GM19238 (cell line): Measurements from ENCODE around the gene A3GALT2.
"Not testable (repeated sequence)": the region's sequence is repeated elsewhere in the genome, so short reads cannot be mapped to it uniquely, and the experiment has no call there.

Experiments
- DNase-seq: peaks from one replicate; pipeline ENCODE4 v3.0.0; 2011; ENCODE audit warnings: low spot score; ENCODE audit not compliant: insufficient read length

A3GALT2 gene

DNA sequence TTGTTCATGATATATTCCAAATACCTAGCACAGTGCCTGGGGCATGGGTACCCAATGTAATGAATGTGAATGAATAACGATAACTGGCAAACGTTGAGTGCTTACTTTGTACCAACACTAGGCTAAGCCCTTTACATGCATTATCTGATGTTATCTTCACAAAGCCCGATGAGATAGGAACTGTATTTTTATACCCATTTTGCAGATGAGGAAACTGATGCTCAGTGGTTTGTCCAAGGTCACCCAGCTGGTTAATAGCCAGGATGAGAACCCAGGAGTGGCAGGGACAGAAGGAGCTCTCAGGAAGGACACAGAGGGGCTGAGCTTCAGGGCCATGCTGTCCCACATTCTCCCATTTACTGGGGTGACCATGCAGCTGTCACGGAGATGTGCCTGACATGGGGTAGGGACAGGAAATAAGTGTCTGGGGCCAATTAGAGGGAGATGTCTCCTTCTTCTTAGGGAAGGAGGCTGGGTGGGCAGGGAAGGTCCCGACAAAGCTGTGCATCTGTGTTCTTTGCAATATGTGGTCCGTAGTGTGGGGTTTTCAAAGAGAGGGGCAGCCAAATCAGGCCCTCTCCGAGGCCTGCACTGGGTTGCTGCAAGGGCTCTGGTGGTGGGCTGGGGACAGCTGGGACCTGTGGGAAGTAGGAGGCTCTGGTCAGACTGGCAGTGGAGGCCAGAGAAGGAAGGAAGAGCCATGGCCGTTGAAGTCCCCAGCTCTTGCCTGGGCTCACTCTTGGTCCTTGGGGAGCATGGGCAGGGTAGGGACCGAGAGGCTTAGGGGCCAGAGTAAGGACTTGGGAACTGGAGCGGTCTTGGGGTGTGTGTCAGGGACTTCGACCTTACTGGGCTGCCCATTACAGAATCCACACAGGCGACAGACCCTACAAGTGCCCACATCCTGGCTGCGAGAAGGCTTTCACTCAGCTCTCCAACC lies 26.6 kb downstream of the A3GALT2 start:
- DNase-seq, result no peak

DNA sequence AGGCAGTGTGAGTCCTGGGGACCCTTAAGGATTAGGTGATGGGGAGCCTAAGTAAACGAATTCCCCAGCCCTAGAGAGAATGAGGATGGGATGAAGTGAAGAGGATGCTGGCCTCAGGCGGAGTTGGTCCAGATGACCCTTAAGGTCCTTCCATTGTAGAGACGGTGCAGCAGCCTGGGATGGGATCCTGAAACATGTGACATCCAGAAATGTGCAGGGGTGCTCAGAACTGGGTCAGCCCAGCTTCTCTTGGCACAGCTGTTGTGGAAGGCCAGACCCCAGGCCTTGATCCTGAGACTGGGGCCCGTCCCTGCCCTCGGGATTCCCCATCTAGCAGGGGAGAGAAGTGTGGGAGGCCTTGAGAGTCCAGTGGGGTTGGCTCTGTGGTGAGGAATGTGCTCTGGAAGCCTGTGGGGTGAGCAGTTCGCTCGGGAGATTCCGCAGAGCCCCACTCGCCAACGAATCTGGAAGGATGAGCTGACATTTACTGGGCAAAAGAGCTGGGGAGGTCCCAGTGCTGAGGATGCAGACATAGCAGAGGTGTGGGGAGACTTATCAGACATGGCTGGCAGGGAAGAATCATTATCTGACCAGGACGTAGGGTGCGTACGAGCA lies 28.1 kb downstream of the A3GALT2 start:
- no peak for DNase-seq

DNA sequence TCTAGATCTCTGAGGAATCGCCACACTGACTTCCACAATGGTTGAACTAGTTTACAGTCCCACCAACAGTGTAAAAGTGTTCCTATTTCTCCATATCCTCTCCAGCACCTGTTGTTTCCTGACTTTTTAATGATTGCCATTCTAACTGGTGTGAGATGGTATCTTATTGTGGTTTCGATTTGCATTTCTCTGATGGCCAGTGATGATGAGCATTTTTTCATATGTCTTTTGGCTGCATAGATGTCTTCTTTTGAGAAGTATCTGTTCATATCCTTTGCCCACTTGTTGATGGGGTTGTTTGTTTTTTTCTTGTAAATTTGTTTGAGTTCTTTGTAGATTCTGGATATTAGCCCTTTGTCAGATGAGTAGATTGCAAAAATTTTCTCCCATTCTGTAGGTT lies 30.3 kb downstream of the A3GALT2 start:
- DNase-seq, result not testable (repeated sequence)

DNA sequence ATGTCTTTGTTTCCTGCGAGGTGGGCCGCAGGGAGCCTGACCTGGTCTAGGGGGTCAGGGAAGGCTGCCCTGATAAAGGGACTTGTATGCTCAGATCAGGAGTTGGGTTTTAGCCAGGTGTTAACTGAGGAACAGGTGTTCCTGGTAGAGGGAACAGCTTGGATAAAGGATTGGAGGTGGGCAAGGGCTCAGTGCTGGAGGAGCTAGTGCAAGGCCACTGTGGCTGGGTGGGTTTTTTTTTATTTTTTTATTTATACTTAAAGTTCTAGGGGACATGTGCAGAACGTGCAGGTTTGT lies 31.1 kb downstream of the A3GALT2 start:
- no peak for DNase-seq

DNA sequence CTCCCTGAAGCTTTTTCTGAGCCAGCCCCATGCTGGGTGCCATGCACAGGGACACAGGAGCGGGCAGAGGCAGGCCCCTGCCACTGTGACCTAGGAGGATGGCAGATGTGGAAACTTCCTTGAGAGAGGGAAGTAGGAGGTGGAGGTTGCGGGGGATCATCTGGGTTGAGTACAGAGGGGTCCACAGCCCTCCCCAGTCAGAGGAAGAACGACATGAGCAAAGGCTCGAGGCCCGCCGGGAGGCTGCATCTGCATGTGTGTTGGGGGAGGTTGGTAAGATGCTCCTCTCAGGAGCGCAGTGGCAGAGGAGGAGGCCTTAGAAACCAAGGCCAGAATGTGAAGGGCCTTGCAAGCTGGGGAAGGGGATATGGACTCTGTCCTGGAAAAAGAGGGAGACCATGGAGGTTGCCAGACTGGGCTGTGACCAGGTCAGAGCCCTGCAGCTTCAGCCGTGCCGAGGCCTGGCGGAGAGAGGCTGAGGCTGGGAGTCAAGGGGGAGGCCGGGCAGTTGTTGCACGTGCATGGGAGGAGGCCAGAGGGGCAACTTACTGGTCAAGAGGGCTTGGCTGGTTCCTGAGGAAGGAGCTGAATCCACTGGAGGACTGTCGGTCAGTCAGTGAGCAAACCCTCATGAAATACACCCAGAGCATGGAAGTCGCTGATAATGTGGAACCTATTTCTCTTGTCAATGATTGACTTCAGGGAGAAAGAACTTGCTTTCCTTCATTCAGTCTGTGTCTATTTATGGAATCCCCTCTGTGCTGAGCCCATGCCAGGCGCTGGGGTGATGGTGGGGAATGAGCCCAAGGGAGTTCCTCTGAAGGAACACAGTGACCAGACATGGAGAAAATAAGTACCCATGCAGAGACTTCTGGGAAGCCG lies 31.7 kb downstream of the A3GALT2 start:
- no peak for DNase-seq

DNA sequence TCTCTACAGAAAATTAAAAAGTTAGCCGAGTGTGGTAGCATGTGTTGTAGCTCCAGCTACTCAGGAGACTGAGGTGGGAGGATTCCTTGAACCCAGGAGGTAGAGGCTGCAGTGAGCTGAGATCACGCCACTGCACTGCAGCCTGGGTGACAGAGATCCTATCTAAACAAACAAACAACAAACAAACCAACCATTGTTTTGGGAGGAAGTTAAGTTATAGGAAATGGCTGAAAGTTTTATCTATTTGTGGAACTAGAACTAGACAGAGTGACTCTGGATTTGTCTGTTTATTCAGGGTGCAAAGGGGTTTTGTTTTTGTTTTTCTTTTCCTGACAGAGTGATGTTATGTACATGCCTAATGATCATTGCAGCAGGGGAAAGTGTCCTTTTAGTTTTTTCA lies 33.6 kb downstream of the A3GALT2 start:
- no peak for DNase-seq

DNA sequence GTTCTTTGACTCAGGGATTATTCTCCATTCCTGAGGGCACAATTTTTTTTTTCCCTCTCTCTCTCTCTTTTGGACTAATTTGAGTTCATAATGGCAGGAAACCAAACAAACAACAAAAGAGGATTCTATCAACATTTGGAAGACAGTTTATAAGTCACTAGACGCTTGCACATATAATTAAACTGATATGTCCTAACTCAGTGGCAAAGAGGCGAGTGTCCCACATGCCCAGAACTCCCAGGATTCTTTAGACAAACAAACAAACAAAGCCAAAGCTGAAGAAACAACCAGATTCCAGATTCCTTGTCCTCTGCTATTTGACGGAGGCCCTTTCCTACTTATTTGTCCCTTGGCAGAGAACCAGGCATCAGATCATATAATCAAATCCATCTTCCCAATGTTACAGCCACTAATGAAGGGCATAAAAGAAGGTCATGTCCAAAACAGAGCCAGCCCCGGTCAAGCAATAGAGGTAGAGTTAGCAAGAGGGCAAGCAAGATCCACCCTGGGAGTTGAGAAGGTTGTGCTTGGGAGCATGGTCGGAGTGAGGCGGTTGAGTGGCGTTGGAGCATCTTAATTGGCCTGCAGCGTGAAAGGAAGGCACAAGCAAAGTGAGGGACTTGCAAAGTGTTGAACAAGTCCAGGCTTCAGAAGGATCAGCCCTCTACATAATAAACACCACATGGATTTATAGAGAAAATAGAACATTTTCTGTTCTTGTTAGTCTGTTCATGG lies 34.3 kb downstream of the A3GALT2 start:
- no peak for DNase-seq

DNA sequence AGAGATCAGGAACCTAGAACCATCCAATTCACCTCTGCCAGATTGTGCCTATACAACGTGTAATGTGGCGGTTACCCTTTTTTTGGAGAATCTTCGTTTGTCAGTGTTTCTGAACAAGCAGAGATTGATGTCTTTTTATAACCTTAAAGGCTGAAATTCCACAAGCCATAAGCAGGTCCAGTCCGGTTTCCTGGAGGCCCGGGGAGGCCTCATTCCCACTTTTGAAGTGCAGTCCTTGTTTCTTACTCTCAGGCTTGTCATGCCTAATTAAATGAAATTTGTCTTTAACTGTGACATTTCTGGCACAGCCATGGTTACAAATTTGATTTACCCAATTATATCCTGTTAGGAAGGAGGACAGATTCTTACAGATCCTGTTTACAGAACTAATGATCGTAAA lies 36.8 kb downstream of the A3GALT2 start:
- DNase-seq, result no peak

DNA sequence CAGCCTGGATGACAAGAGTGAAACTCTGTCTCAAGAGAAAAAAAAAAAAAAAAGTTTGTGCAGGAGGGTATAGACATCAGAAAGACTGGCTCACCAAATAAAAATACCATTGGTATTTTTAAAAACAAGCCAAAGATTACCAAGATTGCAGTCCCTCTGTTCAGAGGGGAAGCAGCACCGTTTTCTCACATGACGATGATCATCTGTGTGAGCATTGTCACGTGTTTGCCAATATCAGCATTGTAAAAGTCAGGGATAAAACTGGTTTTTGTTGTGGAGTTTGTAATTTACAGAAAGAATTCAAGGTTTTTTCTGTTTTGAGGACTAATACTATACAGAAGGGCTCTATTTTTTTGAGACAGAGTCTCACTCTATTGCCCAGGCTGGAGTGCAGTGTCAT lies 38.1 kb downstream of the A3GALT2 start:
- no peak for DNase-seq

DNA sequence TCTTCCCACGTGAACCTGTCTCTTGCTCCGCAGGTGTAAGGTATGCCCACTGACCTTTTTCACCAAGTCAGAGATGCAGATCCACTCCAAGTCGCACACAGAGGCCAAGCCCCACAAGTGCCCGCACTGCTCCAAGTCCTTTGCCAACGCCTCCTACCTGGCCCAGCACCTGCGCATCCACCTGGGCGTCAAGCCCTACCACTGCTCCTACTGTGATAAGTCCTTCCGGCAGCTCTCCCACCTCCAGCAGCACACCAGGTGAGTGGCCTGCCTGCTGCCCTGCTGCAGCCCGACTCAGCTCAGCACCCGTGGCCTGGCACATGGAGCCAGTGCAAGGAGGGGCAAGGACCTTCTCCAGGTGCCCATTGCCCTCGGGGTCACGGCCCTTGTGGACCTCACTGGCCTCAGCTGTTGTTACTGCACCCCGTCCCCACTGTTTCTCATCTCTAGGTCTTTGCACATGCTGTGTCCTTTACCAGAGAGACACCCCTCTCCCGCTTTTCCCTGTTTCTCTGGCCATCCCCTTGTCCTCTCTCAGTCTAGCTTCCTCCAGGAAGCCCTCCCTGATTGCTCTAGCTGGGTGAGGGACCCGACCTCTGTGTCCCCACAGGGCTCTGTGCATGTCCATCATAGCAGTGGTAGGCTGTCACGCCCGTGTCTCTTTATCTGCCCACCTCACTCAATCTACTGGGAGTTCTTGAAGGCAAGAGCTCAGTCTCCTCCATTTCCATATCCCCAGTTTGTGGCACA lies 39.2 kb downstream of the A3GALT2 start:
- no peak for DNase-seq

DNA sequence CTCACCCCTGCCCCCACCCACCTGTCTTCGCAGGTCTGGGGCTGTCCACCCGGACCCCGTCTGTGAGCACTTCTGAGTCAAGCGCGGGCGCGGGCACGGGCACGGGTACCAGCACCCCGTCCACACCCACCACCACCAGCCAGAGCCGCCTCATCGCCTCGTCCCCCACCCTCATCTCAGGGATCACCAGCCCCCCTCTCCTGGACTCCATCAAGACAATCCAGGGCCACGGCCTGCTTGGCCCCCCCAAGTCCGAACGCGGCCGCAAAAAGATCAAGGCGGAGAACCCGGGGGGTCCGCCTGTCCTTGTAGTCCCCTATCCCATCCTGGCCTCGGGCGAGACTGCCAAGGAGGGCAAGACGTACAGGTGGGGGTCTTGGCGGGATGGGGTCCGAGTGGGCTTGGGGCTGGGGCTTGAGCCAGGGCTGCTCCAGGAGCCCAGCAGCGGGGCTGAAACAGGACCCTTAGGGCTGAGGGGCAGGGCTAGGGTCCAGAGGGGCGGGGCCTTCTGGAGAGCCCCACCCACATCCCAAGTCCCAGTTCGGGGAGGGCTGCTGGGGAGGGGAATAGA lies 40.7 kb downstream of the A3GALT2 start:
- no peak for DNase-seq

DNA sequence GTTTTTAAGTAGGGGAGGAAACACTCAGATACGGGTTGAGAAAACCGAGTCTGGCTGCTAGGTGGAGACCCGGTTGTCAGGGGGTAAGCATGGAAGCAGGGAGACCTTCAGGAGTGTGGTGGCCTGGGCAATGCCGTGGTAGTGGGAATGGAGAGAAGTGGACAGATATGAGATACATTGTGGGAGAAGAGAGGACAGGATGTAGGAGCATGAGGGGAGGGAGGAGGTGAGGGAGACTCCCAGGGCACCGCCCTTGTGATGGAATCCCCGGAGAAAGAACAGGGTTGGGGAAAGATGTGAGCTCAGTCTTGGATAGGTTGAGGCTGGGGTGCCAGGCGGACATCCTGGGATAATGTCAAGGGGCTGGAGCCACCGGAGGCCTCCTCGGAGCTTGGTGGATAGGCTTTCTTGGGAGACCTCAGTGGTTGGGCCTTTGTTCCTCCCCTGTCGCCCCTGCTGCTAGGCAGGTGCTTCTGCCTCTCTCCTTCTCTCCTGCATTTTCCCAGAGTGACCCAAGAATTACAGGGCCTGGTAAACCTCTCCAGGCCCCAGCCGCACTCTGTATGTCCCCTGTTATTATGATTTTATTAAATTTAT lies 43.3 kb downstream of the A3GALT2 start:
- DNase-seq, result no peak

DNA sequence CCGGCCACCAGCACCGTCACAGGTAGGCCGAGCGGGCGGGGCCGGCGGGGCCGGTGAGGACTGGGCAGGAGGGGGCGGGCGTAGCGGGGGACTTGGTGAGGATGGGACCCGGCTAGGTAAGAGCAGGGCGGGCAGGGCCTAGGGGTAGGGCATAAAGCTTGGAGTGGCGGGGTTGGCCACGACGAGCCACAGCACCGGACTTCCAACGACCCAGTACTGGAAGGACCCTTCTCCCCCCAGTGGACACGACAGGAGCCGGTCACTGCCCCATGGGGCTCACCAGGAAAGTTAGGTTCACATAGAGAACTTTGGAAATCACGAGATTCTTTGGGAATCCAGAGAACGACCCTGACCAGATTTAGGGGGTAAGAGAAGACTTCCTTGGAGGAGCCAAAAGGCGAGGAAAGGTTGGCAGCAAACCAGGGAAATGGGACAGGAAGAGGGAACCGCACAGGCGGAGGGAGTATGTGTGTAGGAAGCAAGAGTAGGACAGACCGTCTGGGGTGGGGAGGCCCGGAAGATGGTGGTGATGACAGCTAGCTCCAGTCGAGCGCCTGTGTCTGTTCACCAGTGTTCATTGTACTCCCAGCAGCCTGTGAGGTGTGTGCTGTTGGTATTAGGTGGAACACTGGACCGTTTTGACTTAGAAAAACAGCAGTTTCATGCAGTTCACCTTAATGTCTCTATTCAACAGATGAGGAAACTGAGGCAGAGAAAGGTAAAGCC lies 44.2 kb downstream of the A3GALT2 start:
- DNase-seq, result no peak

DNA sequence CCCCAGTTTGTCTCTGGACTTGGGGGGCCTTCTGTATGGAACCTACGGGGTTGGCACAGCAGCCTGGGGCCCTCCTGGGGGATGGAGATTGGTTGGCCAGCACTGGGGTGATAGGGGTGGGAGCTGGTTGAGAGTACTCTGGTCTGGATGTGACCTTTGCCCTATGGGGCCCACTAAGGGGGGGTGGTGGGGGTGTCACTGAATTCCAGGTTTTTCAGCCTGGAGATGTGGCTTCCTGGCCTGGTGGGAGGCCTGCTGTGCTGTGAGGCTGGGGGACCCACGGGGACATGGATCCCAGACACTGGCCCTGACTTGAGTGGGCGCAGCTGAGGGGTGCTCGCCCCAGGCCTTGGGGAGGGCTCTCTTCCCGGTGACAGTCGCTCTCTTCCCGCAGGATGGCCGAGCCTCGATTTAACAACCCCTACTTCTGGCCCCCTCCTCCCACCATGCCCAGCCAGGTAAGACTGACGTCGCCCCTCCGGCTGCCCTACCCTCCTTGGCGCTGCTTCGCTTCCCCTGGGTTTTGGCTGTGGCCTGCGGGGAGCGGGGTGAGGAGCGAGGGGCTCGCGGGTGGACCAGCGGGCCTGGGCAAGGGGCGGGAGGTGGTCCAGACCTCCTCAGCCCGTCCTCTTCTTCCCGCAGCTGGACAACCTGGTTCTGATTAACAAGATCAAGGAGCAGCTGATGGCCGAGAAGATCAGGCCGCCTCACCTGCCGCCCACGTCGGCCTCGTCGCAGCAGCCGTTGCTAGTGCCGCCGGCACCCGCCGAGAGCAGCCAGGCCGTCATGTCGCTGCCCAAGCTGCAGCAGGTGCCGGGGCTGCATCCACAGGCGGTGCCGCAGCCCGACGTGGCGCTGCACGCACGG lies 45.0 kb downstream of the A3GALT2 start:
- no peak for DNase-seq

DNA sequence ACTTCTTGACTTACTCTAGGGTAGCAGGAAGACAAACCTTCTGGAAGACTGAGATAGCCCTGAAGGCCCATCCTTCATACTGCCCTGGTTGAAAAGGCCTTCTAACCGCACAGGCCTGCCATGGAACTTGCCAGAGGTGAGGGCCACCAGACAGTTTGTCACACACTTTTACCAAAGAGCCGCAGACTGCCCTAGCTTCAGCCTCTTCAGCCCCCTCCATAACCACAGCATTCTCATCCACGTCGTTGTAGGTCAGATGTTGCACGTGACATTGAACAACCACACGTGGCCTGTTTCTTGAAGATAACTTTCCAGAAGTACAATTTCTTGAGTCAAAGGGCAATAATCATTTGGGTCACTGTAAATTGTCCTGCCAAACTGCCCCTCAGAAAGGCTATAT lies 45.7 kb downstream of the A3GALT2 start:
- DNase-seq, result no peak

DNA sequence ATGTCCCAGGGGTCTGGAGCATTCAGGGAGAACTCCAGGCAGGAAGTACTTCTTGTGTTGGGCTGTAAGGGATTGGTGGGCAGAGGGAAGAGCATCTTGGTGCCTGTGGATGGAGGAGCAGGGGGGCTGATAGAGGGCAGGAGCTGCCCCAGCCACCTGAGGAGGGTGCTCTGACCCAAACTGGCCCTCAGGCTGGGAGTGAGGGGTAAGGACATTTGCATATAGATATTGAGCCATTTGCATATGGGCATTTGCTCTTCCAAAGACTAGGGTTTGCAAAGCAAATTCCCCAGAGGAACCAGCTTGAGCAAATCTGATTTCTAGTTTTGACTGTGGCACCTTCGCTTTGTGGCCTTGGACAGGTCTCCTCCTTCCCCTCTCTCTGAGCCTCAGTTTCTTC lies 46.5 kb downstream of the A3GALT2 start:
- DNase-seq, result no peak

DNA sequence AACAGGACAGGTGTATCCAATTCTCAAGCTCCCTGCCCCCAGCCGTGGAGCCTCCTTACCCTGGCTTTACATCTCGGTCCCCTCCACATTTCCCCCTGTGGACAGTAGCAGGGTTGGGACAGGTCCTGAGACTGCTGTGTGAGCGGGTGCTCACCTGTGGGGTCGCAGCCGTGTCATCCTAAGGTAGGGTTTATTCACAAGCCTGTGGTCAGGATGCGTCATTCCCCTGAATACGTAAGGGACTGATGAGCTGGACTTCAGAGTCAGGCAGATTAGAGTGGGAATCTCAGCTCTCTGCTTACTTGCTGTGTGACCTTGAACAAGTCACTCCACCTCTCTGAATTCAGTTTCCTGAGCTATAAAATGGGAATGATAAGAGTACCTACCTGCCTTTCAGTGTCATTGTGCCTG lies 46.9 kb downstream of the A3GALT2 start:
- DNase-seq, result no peak

DNA sequence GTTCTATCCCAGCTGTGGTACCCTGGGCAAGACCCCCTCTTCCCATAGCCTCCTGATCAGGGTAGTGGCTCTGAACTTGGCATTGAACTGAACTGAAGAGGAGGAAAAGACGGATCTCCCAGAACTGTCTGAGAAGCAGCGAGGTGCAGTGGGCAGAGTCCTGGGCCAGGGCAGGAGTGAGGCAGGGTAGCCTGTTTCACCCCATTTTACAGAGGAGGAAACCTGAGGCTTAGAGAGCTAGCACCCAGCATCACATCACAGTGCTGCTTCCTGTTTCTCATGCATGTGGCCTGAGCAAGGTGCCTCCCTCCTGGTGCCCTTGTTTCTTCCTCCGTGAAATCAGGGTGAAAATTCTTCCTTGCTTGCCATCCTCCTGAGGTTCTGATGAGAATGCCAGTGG lies 47.5 kb downstream of the A3GALT2 start:
- no peak for DNase-seq
